Ishikawa (cell line): ENCODE results near the gene TMOD1.

Experiments
- CEBPB ChIP-seq: IDR thresholded peaks from 2 replicates; pipeline ENCODE4 v1.6.1; 2012
- CREB1 ChIP-seq: IDR thresholded peaks from 2 replicates; pipeline ENCODE4 v1.6.1; 2012; ENCODE audit warnings: low read depth
- EGR1 ChIP-seq: IDR thresholded peaks from 2 replicates; pipeline ENCODE4 v1.6.1; 2012
- EP300 ChIP-seq: IDR thresholded peaks from 2 replicates; pipeline ENCODE4 v1.6.1; 2012; ENCODE audit warnings: borderline replicate concordance
- FOXM1 ChIP-seq: IDR thresholded peaks from 2 replicates; pipeline ENCODE4 v1.6.1; 2012; ENCODE audit warnings: low read depth, borderline replicate concordance
- MAX ChIP-seq: IDR thresholded peaks from 2 replicates; pipeline ENCODE4 v1.6.1; 2012
- NFIC ChIP-seq: IDR thresholded peaks from 2 replicates; pipeline ENCODE4 v1.6.1; 2012
- RAD21 ChIP-seq: IDR thresholded peaks from 2 replicates; pipeline ENCODE4 v1.6.1; 2012; ENCODE audit warnings: low read depth
- REST ChIP-seq: IDR thresholded peaks from 2 replicates; pipeline ENCODE4 v1.6.1; 2012; ENCODE audit warnings: low read depth, mild to moderate bottlenecking
- TAF1 ChIP-seq: IDR thresholded peaks from 2 replicates; pipeline ENCODE4 v1.6.1; 2012; ENCODE audit warnings: low read depth, mild to moderate bottlenecking
- TCF12 ChIP-seq: IDR thresholded peaks from 2 replicates; pipeline ENCODE4 v1.6.1; 2012; ENCODE audit warnings: low read depth
- TEAD4 ChIP-seq: IDR thresholded peaks from 2 replicates; pipeline ENCODE4 v1.6.1; 2012
- USF1 ChIP-seq: IDR thresholded peaks from 2 replicates; pipeline ENCODE4 v1.6.1; 2012
- YY1 ChIP-seq: IDR thresholded peaks from 2 replicates; pipeline ENCODE4 v1.6.1; 2012; ENCODE audit warnings: low read depth
- ZBTB7A ChIP-seq: IDR thresholded peaks from 2 replicates; pipeline ENCODE4 v1.6.1; 2012; ENCODE audit warnings: low read depth

The TMOD1 gene

GRCh38 chr9:97501177-97501971 lies at the start of gene TMOD1:
TSS of gene TMOD1 (plus strand) at chr9:97501666. CDS start at chr9:97524189, 22,523 bp downstream.
- no peak for TF ChIP-seq REST
- TF ChIP-seq MAX = 0 out of 2 replicates have a peak, but pooled peaks have one; percentile 13
- TF ChIP-seq TEAD4 = 0 out of 2 replicates have a peak, but pooled peaks have one; percentile 25
- no peak for TF ChIP-seq TCF12
- peak; percentile 13; the same call in 1 of the 2 replicates for TF ChIP-seq RAD21
- peak; percentile 74 for TF ChIP-seq NFIC
- peak; percentile 18; the same call in 1 of the 2 replicates for TF ChIP-seq YY1
- TF ChIP-seq ZBTB7A = peak; percentile 70

GRCh38 chr9:97459326-97459725 lies 42.1 kb upstream of the TMOD1 start:
- TF ChIP-seq CREB1 = no peak
- TF ChIP-seq TCF12 = no peak

- no peak for TF ChIP-seq USF1
- TF ChIP-seq TEAD4 = no peak
- no peak for TF ChIP-seq TAF1
- no peak for TF ChIP-seq TCF12
- TF ChIP-seq ZBTB7A = no peak
- no peak for TF ChIP-seq CREB1
- no peak for TF ChIP-seq RAD21
- TF ChIP-seq MAX = no peak
- TF ChIP-seq EGR1 = no peak
- no peak for TF ChIP-seq REST
- no peak for TF ChIP-seq FOXM1
- TF ChIP-seq CEBPB = no peak
- TF ChIP-seq EP300 = no peak
- no peak for TF ChIP-seq YY1
- no peak for TF ChIP-seq NFIC
Measured at GRCh38 chr9:97462159-97462558, 39.3 kb upstream of the TMOD1 start.

- no peak for TF ChIP-seq USF1
- no peak for TF ChIP-seq EGR1
- no peak for TF ChIP-seq TAF1
- TF ChIP-seq REST = no peak
- TF ChIP-seq TEAD4 = no peak
- no peak for TF ChIP-seq MAX
- no peak for TF ChIP-seq RAD21
Measured at GRCh38 chr9:97462914-97463313, 38.6 kb upstream of the TMOD1 start.
